ELR (cell line): Measurements from ENCODE around the gene PRDM8.

ENCODE experiments used
- DNase-seq: peaks from one replicate; pipeline ENCODE4 v3.0.0-alpha.2; 2015; ENCODE audit warnings: low read depth

Gene PRDM8

DNA sequence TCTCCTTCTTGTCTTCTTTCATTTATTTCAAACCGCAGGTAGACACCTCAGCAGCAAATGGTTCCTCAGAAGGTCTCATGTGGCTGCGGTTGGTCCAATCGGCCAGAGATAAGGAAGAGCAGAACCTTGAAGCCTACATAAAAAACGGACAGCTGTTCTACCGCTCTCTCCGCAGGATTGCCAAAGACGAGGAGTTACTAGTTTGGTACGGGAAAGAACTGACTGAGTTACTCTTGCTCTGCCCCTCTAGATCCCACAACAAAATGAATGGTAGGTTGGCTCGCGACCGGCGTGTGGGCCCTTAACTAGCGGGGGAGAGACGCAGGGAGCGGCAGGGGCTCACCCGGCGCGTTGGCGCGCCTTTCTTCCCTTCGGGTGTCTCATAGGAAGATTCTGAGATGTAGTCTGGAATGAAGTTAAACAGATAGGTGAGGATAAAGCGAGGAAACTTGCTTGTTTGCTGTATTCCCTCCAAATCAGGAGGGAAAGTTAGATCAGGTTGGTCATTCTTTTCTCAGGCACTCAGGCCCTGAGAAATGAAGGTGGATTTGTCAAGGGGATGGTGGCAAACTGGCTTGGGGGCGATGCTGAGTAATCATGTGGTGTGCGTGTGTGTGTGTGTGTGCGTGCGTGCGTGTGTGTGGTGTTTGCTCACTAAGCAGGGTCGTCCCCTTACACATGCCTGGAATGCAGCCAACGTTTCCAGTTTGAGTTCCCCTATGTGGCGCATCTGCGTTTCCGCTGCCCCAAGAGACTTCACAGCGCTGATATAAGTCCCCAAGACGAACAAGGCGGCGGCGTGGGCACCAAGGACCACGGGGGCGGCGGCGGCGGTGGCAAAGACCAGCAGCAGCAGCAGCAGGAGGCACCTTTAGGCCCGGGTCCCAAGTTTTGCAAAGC, 4.2 kb downstream of the PRDM8 start:
- peak; percentile 76 for DNase-seq

DNA sequence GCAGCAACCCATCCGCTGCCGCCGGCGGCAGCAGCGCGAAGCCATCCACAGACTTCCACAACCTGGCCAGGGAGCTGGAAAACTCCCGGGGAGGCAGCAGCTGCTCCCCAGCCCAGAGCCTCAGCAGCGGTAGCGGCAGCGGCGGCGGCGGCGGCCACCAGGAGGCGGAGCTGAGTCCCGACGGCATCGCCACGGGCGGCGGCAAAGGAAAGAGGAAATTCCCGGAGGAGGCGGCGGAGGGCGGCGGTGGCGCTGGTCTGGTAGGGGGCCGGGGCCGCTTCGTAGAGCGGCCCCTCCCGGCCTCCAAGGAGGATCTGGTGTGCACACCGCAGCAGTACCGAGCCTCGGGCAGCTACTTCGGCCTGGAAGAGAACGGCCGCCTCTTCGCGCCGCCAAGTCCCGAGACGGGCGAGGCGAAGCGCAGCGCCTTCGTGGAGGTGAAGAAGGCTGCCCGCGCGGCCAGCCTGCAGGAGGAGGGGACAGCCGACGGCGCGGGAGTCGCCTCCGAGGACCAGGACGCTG, 4.9 kb downstream of the PRDM8 start:
- peak; percentile 78 for DNase-seq

DNA sequence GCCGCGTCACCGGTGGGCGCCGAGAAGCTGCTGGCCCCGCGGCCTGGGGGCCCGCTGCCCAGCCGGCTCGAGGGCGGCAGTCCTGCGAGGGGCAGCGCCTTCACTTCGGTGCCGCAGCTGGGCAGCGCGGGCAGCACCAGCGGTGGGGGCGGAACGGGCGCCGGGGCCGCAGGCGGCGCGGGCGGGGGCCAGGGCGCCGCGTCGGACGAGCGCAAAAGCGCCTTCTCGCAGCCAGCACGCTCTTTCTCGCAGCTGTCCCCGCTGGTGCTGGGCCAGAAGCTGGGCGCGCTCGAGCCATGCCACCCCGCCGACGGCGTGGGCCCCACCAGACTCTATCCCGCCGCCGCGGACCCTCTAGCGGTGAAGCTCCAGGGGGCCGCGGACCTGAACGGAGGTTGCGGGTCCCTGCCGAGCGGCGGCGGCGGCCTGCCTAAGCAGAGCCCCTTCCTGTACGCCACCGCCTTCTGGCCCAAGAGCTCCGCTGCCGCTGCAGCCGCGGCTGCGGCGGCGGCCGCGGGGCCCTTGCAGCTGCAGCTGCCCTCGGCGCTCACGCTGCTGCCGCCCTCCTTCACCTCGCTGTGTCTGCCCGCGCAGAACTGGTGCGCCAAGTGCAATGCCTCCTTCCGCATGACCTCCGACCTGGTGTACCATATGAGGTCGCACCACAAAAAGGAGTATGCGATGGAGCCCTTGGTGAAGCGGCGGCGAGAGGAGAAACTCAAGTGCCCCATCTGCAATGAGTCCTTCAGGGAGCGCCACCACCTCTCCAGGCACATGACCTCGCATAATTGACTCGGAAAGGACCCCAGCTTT, 5.6 kb downstream of the PRDM8 start:
- DNase-seq, result peak; percentile 30

GRCh38 chr4:80204433-80205011, 7.2 kb downstream of the PRDM8 start:
- DNase-seq, result no peak

- DNase-seq, result no peak
Observed at GRCh38 chr4:80206111-80206510, 8.8 kb downstream of the PRDM8 start.

- no peak for DNase-seq
Observed at GRCh38 chr4:80206521-80207171, 9.3 kb downstream of the PRDM8 start.

DNA sequence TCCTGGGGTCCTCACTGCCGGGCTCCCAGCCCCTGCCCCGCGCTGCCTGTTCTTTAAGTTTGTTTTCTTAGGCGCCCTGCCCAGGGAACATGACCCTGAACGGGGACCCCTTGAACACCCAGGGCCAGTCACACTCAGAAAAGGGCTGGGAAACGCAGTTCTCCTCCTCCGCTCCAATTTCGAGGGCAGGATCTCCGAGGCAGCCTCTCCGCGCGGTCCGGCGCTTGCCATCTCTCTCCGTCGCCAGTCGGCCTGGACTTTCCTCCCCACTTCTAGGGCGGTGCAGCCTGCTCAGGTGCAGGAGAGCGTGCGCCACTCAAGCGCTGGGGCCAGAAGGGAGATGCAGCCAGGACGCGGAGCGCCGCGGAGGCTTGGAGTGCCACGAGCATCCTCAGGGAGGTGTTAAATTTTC, 9.9 kb downstream of the PRDM8 start:
- DNase-seq, result no peak

GRCh38 chr4:80207664-80208063, 10.4 kb downstream of the PRDM8 start:
- DNase-seq, result no peak

GRCh38 chr4:80208610-80209339, 11.5 kb downstream of the PRDM8 start:
- no peak for DNase-seq

GRCh38 chr4:80209340-80209701, 12.0 kb downstream of the PRDM8 start:
- DNase-seq, result no peak

- DNase-seq, result no peak
Observed at GRCh38 chr4:80210549-80210948, 13.2 kb downstream of the PRDM8 start.

GRCh38 chr4:80213117-80213815, 16.0 kb downstream of the PRDM8 start:
- peak; percentile 84 for DNase-seq

GRCh38 chr4:80215449-80216052, 18.2 kb downstream of the PRDM8 start:
- peak; percentile 72 for DNase-seq

DNA sequence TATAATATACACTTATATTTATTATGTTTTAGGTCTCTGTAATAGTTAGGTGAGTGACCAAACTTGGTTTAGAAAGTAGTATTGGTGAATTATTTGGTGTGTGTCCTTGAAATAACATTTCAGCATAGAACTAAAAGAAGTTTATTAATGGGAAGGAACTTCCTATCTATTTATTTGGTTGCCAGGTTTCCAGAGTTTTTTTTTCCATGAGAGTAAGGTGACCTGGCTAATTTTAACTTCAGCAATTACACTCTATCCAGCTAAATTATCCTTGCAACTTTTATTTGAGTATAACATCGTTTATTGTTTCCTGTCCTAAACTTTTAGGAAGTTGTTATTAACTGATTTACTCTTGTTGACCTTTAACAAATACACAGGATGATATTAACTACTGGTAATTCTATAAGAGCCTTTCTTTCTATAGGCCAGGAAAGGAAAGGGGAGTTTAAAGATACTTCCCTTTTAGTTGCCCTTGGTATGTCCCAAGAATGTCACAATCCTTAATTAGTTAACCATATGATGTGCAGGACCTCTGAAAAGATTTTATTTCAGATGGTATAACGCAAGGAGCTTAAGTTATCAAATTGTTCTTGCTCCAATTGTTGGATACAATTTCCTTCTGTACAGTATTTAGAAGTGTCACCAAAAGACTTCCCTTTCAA, 18.9 kb downstream of the PRDM8 start:
- DNase-seq, result no peak

GRCh38 chr4:80219301-80220025, 22.2 kb downstream of the PRDM8 start:
- peak; percentile 56 for DNase-seq

DNA sequence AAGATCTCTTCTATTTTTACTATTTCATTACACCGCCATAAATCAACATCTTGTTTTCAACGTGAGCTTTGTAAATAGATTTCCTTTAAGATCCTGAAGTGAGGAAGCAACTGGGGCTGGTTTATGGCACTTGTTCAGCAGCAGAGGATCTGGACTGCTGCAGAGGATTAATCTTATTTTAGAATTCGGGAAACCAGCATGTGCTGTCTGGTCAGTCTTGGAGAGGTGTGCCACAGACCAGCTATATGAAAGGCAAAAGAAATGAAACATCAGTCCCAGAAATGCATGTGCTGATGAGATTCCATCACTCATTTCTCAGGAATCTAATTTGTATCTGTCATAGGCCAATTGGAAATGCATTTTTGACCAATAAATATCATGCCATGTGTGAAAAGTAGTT, 23.4 kb downstream of the PRDM8 start:
- DNase-seq, result no peak

- DNase-seq, result peak; percentile 77
Observed at GRCh38 chr4:80221161-80221560, 23.9 kb downstream of the PRDM8 start.

- peak; percentile 36 for DNase-seq
Observed at GRCh38 chr4:80225595-80225994, 28.3 kb downstream of the PRDM8 start.

DNA sequence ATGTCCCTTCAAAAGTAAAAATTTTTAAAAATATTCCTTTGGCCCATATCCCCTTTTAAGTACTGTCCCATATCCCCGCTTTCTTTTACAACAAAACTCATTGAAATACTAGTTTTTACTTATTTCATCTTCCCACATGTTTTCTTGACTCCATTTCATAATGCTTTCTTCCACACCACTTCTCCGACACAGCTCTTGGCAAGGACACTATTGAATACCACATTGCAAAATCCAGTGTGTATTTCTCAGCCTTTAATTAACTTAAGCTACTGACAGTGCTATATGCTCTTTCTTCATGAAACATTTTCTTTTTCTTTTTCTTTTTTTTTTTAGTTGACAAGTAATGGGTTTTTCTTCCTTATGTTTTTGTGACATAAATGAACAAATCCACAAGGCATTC, 28.8 kb downstream of the PRDM8 start:
- DNase-seq, result no peak
